ENCODE data around the gene CCDC178. TPM values are rescaled to one million over a fixed set of nuclear protein-coding genes. Genes with fewer than 3 reads are reported as not detected.

Gene CCDC178
- total and polyA plus RNA-seq, 2 of the 4 experiments (the other 2 are of a cell fraction): not detected

GRCh38 chr18:33090461-33090860 lies 350.1 kb downstream of the CCDC178 start:
- Histone ChIP-seq H3K9me3 (ENCODE audit: control insufficient read depth, insufficient read depth, low read length) (no peaks in the 10 kb centered on the region), H2AK9ac (replicated peaks; ENCODE audit: low read depth, low read length, poor library complexity) (no peak overlapping the region), H3K36me3 (ENCODE audit: control insufficient read depth, insufficient read depth, low read length) (no peaks in the 10 kb centered on the region), H3K18ac (ENCODE audit: low read depth, low read length) (no peak overlapping the region), H3K4me1 (ENCODE audit: control insufficient read depth, insufficient read depth, low read length) (no peaks in the 10 kb centered on the region), H3K56ac (ENCODE audit: extremely low read depth, insufficient read depth, low read length) (no peak overlapping the region), H3K27me3 (ENCODE audit: control insufficient read depth, insufficient read depth, low read length) (no peaks in the 10 kb centered on the region), H2AFZ (replicated peaks; ENCODE audit: low read length, poor library complexity) (no peak overlapping the region), H3K4me3 (ENCODE audit: insufficient read depth, low read depth, low read length) (no peak overlapping the region), H3K9me1 (ENCODE audit: insufficient read depth, low read length) (no peaks in the 10 kb centered on the region), H3K79me1 (ENCODE audit: low read depth in 1 of 2, low read length in 2 of 2) (no peaks in the 10 kb centered on the region), H3K4me2 (ENCODE audit: low read depth, low read length) (no peak overlapping the region), H4K8ac (ENCODE audit: low read depth in 2 of 2, low read length in 2 of 2) (no peak overlapping the region), H2BK5ac (ENCODE audit: low read depth, low read length, poor library complexity, severe bottlenecking) (no peak overlapping the region), H2BK15ac (ENCODE audit: low read depth, low read length) (no peak overlapping the region), H3K23ac (ENCODE audit: low read depth, low read length) (no peak overlapping the region), H4K91ac (ENCODE audit: insufficient read depth, low read depth, low read length) (no peak overlapping the region), H4K20me1 (ENCODE audit: insufficient read depth, low read length) (no peaks in the 10 kb centered on the region), H3K14ac (replicated peaks; ENCODE audit: low read depth, low read length) (no peak overlapping the region), H2AK5ac (ENCODE audit: low read depth, low read length) (no peak overlapping the region), H4K5ac (ENCODE audit: low read depth, low read length) (no peak overlapping the region), H3K9ac (ENCODE audit: low read depth, low read length) (no peak overlapping the region), H2BK120ac (ENCODE audit: low read depth, low read length) (no peak overlapping the region), H2BK20ac (ENCODE audit: low read depth, low read length) (no peak overlapping the region), H3K4ac (ENCODE audit: low read depth, low read length) (no peak overlapping the region), H3K27ac (ENCODE audit: insufficient read depth, low read length) (no peak overlapping the region)
- dilution Hi-C loops (cut with HindIII; ENCODE audit: low sequenced_read_pairs, unreplicated experiment) (no loop called here), intact Hi-C loops (cut with micrococcal nuclease) (no loop called here), in situ Hi-C loops (cut with MboI; ENCODE audit: low sequenced_read_pairs) (no loop called here)
- no peak for TF ChIP-seq USF2 (IDR thresholded peaks at IDR 0.05; ENCODE audit: low read depth, low read length)
- DNase-seq (no peak), ATAC-seq (ENCODE audit: low read depth) (no peak)
- ChIA-PET CTCF (no interaction called here), POLR2A (ENCODE audit: unreplicated experiment) (no interaction called here)
- no TSS peak for BruUV-seq (replicated peaks)
- WGBS, 2 experiments (ENCODE audit: extremely low coverage in 2 of 2, insufficient read length in 1 of 2): no CpG with 5 or more reads among the region's 4 CpGs
